Upper lobe of left lung (tissue), 6 donors: Measurements from ENCODE around the gene PPP1R2. TPM values are rescaled to one million over a fixed set of nuclear protein-coding genes. Genes with fewer than 3 reads are reported as not detected.

ENCODE experiments used
- ATAC-seq, 2 donors: fragments of 200-7000 bp; cut with Tn5 transposase; one replicate each; pipeline ENCODE4 v1.9.1; 2022; ENCODE audit warnings: mild to moderate bottlenecking in 2 of 2, moderate library complexity in 2 of 2; ENCODE audit not compliant: low FRiP score in 2 of 2
- DNase-seq, 2 donors: peaks; one replicate each; pipeline ENCODE4 v3.0.0-alpha.2; 2019 to 2020
- H3K27ac ChIP-seq, 4 donors: fragments of 200-600 bp; sonication (generic); one replicate each; pipeline ENCODE4 v1.5.1; 2016 to 2019
- H3K27me3 ChIP-seq, 4 donors: fragments of 200-600 bp; sonication (generic); one replicate each; pipeline ENCODE4 v1.5.1; 2017 to 2019
- H3K36me3 ChIP-seq, 4 donors: fragments of 200-600 bp; sonication (generic); one replicate each; pipeline ENCODE4 v1.5.1; 2016 to 2019
- H3K4me1 ChIP-seq, 4 donors: fragments of 200-600 bp; sonication (generic); one replicate each; pipeline ENCODE4 v1.5.1; 2018 to 2019
- H3K4me3 ChIP-seq, 4 donors: fragments of 200-600 bp; sonication (generic); one replicate each; pipeline ENCODE4 v1.5.1; 2017 to 2019; ENCODE audit warnings: mild to moderate bottlenecking in 2 of 4, moderate library complexity in 1 of 4
- H3K9me3 ChIP-seq, 4 donors: fragments of 200-600 bp; sonication (generic); one replicate each; pipeline ENCODE4 v1.5.1; 2018 to 2019
- CTCF ChIP-seq, 6 experiments: fragments of 450-650 bp in 4 of 6; fragments of 200-600 bp in 2 of 6; sonication (generic) in 2 of 6; IDR thresholded peaks; one replicate each; pipeline ENCODE4 v1.5.1; 2016 to 2019; ENCODE audit warnings: antibody characterized with exemption in 6 of 6
- EP300 ChIP-seq, 4 donors: sonication (generic); formaldehyde crosslinking; IDR thresholded peaks; one replicate each; pipeline ENCODE4 v1.5.1; 2017; ENCODE audit warnings: antibody characterized with exemption in 4 of 4, control low read depth in 2 of 4
- POLR2A ChIP-seq, 4 donors: fragments of 450-650 bp; IDR thresholded peaks; one replicate each; pipeline ENCODE4 v1.5.1; 2016 to 2017; ENCODE audit warnings: antibody characterized with exemption in 4 of 4, mild to moderate bottlenecking in 2 of 4
- POLR2AphosphoS5 ChIP-seq, 2 donors: sonication (generic); formaldehyde crosslinking; IDR thresholded peaks; one replicate each; pipeline ENCODE4 v1.5.1; 2017; ENCODE audit warnings: antibody characterized with exemption in 2 of 2
- WGBS, 2 donors: methylation state at CpG; one replicate each; pipeline ENCODE4 v1.1.5; 2017 to 2018; 5-methylcytosine and 5-hydroxymethylcytosine counted together
- total RNA-seq, 6 donors: library from RNA; depleted of rRNA in 4 of 6; stranded (reverse); fragments of >200 nt in 4 of 6; gene quantifications; one replicate each; pipeline versions ENCODE4 v1.1.0 to v1.2.1, GENCODE V29; 2016 to 2021
- donor health status: DM: no; HTN: no; CAD: no; lungs with moderate emphysema.
- donor health status: DM: no; HTN: yes; CAD: no; lungs with severe emphysema.

PPP1R2 gene
- total RNA-seq, 6 donors from 2014 or later: 38.5 to 170 (median 61.2) TPM

GRCh38 chr3:195559723-195560409 is 16.7 kb upstream of the PPP1R2 start:
- no peaks in the 10 kb centered on the region for H3K27me3 ChIP-seq
- TF ChIP-seq POLR2AphosphoS5 (IDR thresholded peaks at IDR 0.05) (no peak), CTCF (IDR thresholded peaks at IDR 0.05) (no peak), EP300 (IDR thresholded peaks at IDR 0.05) (no peak), POLR2A (IDR thresholded peaks at IDR 0.05) (no peak)
- H3K9me3 ChIP-seq: no peaks in the 10 kb centered on the region
- H3K4me3 ChIP-seq: no peak overlapping the region
- DNase-seq (no peak), ATAC-seq (no peak)
- no peaks in the 10 kb centered on the region for H3K36me3 ChIP-seq
- H3K4me1 ChIP-seq: no peaks in the 10 kb centered on the region
- 82 to 85% methylated on average over 4 of the region's 4 CpGs for WGBS, 2 donors
- no peak overlapping the region for H3K27ac ChIP-seq

- Histone ChIP-seq H3K27ac (no peak overlapping the region), H3K9me3 (no peaks in the 10 kb centered on the region), H3K36me3 (no peaks in the 10 kb centered on the region), H3K4me1 (no peaks in the 10 kb centered on the region), H3K4me3 (no peak overlapping the region), H3K27me3 (no peaks in the 10 kb centered on the region)
- 68% methylated on average over 2 to 3 of the region's 3 CpGs for WGBS, 2 donors
- DNase-seq (peak in 1 of 2 donors; percentile 45), ATAC-seq (peak in 1 of 2 donors; percentile 35)
- TF ChIP-seq POLR2A (IDR thresholded peaks at IDR 0.05) (no peak), CTCF (IDR thresholded peaks at IDR 0.05) (peak in 2 of 6 experiments; percentile 38 to 43), POLR2AphosphoS5 (IDR thresholded peaks at IDR 0.05) (no peak)
These were observed 15.5 kb upstream of the PPP1R2 start for GRCh38 chr3:195558602-195559001.

- DNase-seq: no peak
These were observed 14.2 kb upstream of the PPP1R2 start for GRCh38 chr3:195557322-195557721.

GRCh38 chr3:195556390-195556789 is 13.3 kb upstream of the PPP1R2 start:
- TF ChIP-seq POLR2AphosphoS5 (IDR thresholded peaks at IDR 0.05) (no peak), EP300 (IDR thresholded peaks at IDR 0.05) (no peak), CTCF (IDR thresholded peaks at IDR 0.05) (no peak), POLR2A (IDR thresholded peaks at IDR 0.05) (no peak)
- Histone ChIP-seq H3K4me3 (no peak overlapping the region), H3K4me1 (no peaks in the 10 kb centered on the region), H3K27me3 (no peaks in the 10 kb centered on the region), H3K36me3 (no peaks in the 10 kb centered on the region), H3K27ac (no peak overlapping the region), H3K9me3 (no peaks in the 10 kb centered on the region)
- no peak for ATAC-seq
- no peak for DNase-seq
- WGBS, 2 donors: 37 to 50% methylated on average over 10 of the region's 10 CpGs

More at GRCh38 chr3:195557322-195557721, 14.2 kb upstream of the PPP1R2 start:
- no peaks in the 10 kb centered on the region for H3K4me1 ChIP-seq
- TF ChIP-seq POLR2AphosphoS5 (IDR thresholded peaks at IDR 0.05) (no peak), CTCF (IDR thresholded peaks at IDR 0.05) (no peak), POLR2A (IDR thresholded peaks at IDR 0.05) (no peak), EP300 (IDR thresholded peaks at IDR 0.05) (no peak)
- H3K27ac ChIP-seq: no peak overlapping the region
- ATAC-seq: no peak
- no peak overlapping the region for H3K4me3 ChIP-seq
- 89 to 90% methylated on average over 4 of the region's 4 CpGs for WGBS, 2 donors
- no peaks in the 10 kb centered on the region for H3K27me3 ChIP-seq
- H3K9me3 ChIP-seq: no peaks in the 10 kb centered on the region
- H3K36me3 ChIP-seq: no peaks in the 10 kb centered on the region

- TF ChIP-seq POLR2AphosphoS5 (IDR thresholded peaks at IDR 0.05) (no peak), EP300 (IDR thresholded peaks at IDR 0.05) (no peak)
- H3K27me3 ChIP-seq: no peaks in the 10 kb centered on the region
- H3K27ac ChIP-seq: no peak overlapping the region
- H3K4me3 ChIP-seq: no peak overlapping the region
- H3K9me3 ChIP-seq: no peaks in the 10 kb centered on the region
- H3K4me1 ChIP-seq: peaks cover under 1 to 10% (median 5%) of the 10 kb centered on the region in 4 donors
- no peak for DNase-seq
- no peak for ATAC-seq
- no peaks in the 10 kb centered on the region for H3K36me3 ChIP-seq
- WGBS, 2 donors: 74 to 79% methylated on average over 8 of the region's 8 CpGs
These were observed 12.0 kb upstream of the PPP1R2 start for GRCh38 chr3:195555110-195555509.
